Measurements from ENCODE around the gene SIGLEC11.
"Not testable (repeated sequence)": the region's sequence is repeated elsewhere in the genome, so short reads cannot be mapped to it uniquely, and the experiment has no call there.

SIGLEC11 gene

GRCh38 chr19:49924881-49925210, 36.1 kb downstream of the SIGLEC11 start:
- DNase-seq, result not testable (repeated sequence)

- DNase-seq, result no peak
Observed at GRCh38 chr19:49924004-49924880, 36.7 kb downstream of the SIGLEC11 start.

GRCh38 chr19:49923055-49924003, 37.6 kb downstream of the SIGLEC11 start:
- no peak for DNase-seq

GRCh38 chr19:49921871-49922795, 38.8 kb downstream of the SIGLEC11 start:
- DNase-seq, result no peak

- no peak for DNase-seq
Observed at GRCh38 chr19:49920624-49921363, 40.2 kb downstream of the SIGLEC11 start.

- no peak for DNase-seq
Observed at GRCh38 chr19:49918089-49918488, 42.9 kb downstream of the SIGLEC11 start.

GRCh38 chr19:49916839-49917733, 43.9 kb downstream of the SIGLEC11 start:
- DNase-seq, result no peak

GRCh38 chr19:49915271-49915670, 45.7 kb downstream of the SIGLEC11 start:
- DNase-seq, result no peak

GRCh38 chr19:49913720-49914119, 47.3 kb downstream of the SIGLEC11 start:
- DNase-seq, result no peak

GRCh38 chr19:49912965-49913685, 47.8 kb downstream of the SIGLEC11 start:
- no peak for DNase-seq

GRCh38 chr19:49911381-49912145, 49.4 kb downstream of the SIGLEC11 start:
- peak; percentile 51 for DNase-seq

- no peak for DNase-seq
Observed at GRCh38 chr19:49910179-49910578, 50.8 kb downstream of the SIGLEC11 start.

GRCh38 chr19:49908480-49909420, 52.2 kb downstream of the SIGLEC11 start:
- no peak for DNase-seq

- peak; percentile 31 for DNase-seq
Observed at GRCh38 chr19:49907745-49908446, 53.1 kb downstream of the SIGLEC11 start.

- DNase-seq, result no peak
Observed at GRCh38 chr19:49906879-49907564, 54.0 kb downstream of the SIGLEC11 start.

- no peak for DNase-seq
Observed at GRCh38 chr19:49904136-49904535, 56.8 kb downstream of the SIGLEC11 start.
